ENCODE measurements around the gene CST4.
"Not testable (repeated sequence)": the region's sequence is repeated elsewhere in the genome, so short reads cannot be mapped to it uniquely, and the experiment has no call there.

The CST4 gene

GRCh38 chr20:23640671-23641667 is 47.9 kb downstream of the CST4 start:
- no peak for DNase-seq (ENCODE audit: low spot score)

- DNase-seq (ENCODE audit: low spot score), result no peak
These were observed 48.7 kb downstream of the CST4 start for GRCh38 chr20:23640018-23640601.

- no peak for DNase-seq (ENCODE audit: low spot score)
These were observed 49.3 kb downstream of the CST4 start for GRCh38 chr20:23639490-23639958.

- no peak for DNase-seq (ENCODE audit: low spot score)
These were observed 50.5 kb downstream of the CST4 start for GRCh38 chr20:23638309-23638708.

- DNase-seq (ENCODE audit: low spot score), result no peak
These were observed 51.3 kb downstream of the CST4 start, which contains the start of gene CST3 for GRCh38 chr20:23637282-23638221. CST3 (minus strand) TSS chr20:23637955; CDS start chr20:23637862, 93 bp downstream.

- no peak for DNase-seq (ENCODE audit: low spot score)
These were observed 51.9 kb downstream of the CST4 start for GRCh38 chr20:23636908-23637281.

DNA sequence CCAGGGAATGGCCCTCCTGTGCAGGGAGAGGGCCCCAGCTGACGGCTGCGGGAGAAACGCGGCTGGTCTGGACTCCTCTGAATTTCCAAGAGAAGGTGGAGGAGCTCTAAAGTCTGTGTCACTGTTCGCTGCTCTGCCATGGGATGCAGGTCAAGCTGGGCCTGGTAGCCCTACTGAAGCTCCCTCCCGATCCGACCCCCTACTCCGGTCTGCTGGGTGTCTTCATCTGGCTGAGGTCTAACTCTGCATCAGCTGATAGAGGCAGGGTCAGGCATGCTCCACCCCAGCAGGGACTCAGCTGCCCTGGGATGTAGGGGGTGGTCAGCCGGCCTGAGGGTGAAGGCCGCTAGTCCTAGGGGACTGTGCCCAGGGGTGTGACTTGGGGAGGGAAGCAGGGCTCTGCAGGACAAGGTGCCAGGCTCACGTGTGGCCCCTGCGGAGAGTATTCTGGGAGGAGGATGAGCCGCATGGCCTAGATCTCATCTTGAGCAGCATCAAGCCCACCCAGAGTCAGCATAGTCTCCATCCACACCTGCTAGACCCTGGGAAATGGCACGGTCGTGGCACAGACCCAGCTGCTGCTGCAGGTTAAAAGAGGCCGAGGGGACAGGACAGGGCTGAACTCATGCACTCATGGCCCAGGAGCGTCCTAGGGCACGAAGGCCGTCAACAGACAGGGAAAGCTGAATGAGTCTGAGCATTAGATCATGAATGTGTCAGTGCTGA is 52.5 kb downstream of the CST4 start:
- DNase-seq (ENCODE audit: low spot score), result no peak

- not testable (repeated sequence) for DNase-seq (ENCODE audit: low spot score)
These were observed 53.1 kb downstream of the CST4 start for GRCh38 chr20:23635768-23636090.

Measured in putamen (tissue), 1 donor.